HG02870 (cell line): ENCODE measurements around the gene IFIT3.
"Not testable (repeated sequence)": the region's sequence is repeated elsewhere in the genome, so short reads cannot be mapped to it uniquely, and the experiment has no call there.

Source experiments
- ATAC-seq: cut with Tn5 transposase; IDR thresholded peaks from one replicate; pipeline ENCODE4 v1.9.1; 2021; ENCODE audit warnings: mild to moderate bottlenecking, moderate library complexity; ENCODE audit not compliant: unreplicated experiment

The IFIT3 gene

DNA sequence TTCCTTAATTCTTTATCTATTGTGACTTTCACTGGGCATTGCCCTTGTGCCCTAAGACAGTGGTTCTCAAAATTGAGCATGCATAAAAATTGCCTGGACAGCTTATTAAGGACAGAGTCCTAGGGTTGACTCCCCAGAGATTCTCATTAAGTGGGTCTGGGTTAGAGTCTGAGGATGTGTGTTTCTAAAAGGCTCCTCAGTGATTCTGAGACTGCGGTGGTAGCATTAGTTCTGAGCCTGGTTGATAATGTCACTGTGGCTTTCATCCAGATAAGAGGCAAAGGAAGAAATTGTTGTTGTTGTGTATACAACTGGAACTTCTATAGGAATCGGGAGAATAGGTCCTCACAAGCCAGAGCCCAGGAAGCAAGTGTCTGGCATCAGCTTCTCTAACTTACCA lies 24.6 kb upstream of the IFIT3 start:
- ATAC-seq, result no peak

DNA sequence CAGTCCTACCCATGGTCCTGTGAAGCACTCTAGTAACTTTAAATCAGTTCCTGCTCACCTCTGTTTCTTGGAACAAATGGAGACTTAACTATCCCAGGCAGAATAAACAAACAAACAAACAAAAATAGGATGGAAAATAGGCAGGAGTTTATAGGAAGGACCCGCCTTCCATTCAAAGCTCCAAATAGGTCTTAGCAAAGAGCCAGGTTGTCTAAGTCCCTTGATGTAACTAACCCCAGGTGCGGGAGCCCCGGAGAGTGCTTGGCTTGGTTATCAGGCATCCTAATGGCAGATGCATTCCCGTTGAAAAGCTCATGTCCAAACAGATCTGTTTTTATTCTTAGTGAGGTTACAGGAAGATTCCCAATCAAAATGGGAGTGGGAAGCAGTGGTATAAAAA lies 23.8 kb upstream of the IFIT3 start:
- ATAC-seq, result no peak

DNA sequence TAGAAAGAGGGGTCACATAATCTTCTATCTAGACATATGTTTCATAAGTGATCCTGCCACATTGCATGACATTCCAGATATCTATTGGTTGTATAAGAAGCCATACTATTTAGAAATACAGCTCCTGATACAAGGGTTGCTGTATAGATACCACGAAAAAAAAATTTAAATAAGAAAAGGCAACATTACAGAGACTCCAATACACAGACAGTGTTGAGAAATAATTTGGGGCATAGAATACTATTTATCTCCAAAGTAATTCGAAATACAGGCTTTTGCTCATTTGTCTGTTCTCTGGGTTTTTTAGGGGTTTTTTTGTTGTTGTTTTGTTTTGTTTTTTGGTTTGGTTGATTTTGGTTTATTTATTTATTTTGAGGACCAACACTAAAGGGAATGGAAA lies 23.4 kb upstream of the IFIT3 start:
- ATAC-seq, result no peak

DNA sequence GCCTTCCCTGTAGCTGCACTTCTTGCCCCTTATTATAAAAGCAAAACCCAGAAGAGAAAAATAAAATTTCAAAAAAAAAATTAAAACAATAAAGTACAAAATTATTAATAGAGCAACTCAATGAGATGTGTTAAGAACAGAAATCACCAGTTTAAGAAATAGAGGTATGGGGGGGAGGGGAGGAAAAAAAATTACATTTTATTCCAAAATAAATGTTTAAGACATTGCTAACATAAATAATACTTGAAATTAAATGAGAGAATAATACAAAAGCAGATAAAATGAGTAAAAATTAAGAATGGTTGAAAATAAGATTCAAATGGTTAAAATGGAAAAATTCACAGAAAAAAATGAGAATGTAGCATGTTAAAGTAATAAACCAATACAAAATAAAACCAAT lies 22.9 kb upstream of the IFIT3 start:
- no peak for ATAC-seq

DNA sequence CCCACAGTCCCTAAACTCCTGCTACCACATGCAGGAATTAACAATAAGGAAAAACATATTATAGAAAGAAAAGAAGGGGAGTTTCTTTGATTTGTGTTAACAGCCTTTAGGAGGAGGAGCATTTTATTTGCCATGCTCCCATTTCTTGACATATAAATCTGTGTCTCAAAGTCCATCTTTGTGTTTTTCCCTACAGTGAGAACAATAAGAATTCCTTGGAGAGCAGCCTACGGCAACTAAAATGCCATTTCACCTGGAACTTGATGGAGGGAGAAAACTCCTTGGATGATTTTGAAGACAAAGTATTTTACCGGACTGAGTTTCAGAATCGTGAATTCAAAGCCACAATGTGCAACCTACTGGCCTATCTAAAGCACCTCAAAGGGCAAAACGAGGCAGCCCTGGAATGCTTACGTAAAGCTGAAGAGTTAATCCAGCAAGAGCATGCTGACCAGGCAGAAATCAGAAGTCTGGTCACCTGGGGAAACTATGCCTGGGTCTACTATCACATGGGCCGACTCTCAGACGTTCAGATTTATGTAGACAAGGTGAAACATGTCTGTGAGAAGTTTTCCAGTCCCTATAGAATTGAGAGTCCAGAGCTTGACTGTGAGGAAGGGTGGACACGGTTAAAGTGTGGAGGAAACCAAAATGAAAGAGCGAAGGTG lies 21.9 kb upstream of the IFIT3 start:
- no peak for ATAC-seq

DNA sequence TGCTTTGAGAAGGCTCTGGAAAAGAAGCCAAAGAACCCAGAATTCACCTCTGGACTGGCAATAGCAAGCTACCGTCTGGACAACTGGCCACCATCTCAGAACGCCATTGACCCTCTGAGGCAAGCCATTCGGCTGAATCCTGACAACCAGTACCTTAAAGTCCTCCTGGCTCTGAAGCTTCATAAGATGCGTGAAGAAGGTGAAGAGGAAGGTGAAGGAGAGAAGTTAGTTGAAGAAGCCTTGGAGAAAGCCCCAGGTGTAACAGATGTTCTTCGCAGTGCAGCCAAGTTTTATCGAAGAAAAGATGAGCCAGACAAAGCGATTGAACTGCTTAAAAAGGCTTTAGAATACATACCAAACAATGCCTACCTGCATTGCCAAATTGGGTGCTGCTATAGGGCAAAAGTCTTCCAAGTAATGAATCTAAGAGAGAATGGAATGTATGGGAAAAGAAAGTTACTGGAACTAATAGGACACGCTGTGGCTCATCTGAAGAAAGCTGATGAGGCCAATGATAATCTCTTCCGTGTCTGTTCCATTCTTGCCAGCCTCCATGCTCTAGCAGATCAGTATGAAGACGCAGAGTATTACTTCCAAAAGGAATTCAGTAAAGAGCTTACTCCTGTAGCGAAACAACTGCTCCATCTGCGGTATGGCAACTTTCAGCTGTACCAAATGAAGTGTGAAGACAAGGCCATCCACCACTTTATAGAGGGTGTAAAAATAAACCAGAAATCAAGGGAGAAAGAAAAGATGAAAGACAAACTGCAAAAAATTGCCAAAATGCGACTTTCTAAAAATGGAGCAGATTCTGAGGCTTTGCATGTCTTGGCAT lies 21.1 kb upstream of the IFIT3 start:
- no peak for ATAC-seq

DNA sequence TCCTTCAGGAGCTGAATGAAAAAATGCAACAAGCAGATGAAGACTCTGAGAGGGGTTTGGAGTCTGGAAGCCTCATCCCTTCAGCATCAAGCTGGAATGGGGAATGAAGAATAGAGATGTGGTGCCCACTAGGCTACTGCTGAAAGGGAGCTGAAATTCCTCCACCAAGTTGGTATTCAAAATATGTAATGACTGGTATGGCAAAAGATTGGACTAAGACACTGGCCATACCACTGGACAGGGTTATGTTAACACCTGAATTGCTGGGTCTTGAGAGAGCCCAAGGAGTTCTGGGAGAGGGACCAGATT lies 20.6 kb upstream of the IFIT3 start:
- ATAC-seq, result no peak

DNA sequence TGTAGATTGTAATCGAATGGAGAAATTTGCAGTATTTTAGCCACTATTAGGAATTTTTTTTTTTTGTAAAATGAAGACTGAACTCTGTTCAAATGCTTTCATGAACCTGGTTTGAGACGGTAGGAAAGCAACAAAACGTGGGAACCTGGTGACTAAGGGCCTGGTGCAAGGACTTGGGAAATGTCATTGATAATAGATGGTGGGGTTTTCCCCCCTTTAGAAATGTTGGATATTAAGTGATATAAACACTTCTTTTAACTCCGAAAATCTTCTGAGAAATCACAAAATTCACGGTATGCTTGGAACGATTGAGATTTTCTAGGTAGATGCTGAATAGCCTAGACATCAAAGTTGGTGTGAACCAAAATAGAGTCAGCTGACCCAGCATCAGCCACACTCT lies 19.5 kb upstream of the IFIT3 start:
- no peak for ATAC-seq

DNA sequence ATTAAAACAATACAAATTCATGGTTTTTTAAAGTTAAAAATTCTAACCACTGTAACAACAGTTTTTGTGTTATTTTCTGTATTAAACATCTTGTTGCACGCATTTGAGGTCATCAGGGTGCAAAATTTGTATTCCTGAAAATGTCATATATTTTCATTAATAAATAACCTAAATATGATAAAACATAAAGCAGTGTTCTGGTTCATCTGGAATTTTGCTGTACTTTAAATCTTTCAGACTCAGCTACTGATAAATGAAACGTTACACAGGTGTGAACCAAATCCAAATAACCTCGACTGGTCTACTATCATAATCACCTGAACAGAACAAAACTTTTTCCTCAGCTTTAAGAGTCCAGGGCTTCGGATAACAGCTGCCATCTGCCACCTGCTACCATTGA lies 19.1 kb upstream of the IFIT3 start:
- no peak for ATAC-seq

DNA sequence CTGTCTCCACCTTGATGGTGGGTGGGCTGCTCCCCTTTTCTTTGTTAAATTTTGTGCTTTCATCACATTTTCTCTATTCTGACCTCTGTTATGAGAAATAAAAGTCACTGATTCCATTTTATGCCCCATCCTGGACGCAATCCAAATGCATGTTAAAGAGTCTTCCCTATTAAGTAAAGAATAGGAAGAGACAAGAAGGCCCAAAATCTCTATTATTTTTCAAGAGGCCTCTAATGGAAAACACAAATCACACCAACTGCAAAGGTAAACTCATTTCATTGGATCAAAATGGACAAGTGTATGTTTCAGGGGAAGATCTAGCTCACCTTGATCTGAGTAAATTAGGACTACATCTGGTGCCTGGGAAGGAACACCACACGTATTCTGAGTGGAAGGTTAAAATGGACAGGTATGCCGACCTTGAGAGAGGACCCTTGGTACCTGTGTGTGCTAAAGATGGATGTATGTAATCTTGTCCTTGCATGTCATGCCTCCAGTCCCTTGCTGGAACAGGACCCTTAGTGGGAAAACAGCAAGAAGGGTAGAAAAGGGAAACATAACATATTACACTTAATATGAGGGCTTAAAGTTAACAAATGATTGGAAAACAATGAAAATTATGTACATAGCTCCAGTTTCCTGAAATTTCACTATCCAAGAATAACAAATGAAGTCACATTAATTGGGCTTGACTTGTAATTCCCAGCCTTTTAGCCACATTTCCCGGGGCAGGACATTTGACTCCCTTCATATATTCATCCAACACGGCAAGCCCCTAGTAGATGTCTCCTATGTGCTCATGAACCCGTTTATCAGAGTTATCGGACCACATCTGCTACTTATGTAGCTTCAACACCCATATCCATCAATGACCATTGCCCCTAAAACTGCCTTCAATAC lies 18.4 kb upstream of the IFIT3 start:
- no peak for ATAC-seq

DNA sequence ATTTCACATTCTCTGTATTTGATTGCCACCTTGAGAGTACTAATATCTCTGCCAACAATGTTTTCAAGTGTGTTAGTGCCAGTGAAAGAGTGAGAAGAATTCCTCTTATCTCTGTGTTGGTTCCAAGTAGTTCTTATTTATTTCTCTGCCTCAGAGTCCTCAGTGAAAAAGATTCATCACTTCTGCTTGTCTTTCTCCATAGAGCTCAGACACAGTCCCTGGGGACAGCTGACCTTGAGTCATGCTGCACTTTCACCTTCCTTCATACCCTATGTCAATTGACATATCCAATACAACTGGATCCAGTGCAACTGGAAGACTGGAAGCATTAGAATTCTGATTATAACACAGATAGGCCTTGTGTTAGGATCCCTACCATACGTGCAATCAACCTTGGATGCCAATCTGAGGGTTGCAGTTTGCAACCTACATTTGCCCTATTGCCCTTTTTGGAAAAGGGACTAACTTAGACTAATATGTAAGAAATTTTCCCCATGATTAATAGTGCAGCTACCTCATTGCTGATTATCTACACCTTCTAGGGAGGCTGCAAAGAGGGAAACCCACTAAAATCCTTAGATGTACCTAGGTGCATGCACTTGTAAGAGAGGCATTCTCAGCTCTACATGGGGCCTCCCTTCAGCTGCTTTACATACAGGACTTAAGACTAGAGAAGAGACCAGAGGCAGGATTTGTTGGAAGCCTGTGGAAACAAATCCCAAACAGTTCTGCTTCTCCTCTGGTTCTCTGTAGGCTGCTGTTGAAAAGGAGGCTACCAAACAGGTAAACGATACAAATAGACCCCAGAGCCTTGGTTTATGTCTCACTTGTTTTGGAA lies 17.5 kb upstream of the IFIT3 start:
- ATAC-seq, result no peak

DNA sequence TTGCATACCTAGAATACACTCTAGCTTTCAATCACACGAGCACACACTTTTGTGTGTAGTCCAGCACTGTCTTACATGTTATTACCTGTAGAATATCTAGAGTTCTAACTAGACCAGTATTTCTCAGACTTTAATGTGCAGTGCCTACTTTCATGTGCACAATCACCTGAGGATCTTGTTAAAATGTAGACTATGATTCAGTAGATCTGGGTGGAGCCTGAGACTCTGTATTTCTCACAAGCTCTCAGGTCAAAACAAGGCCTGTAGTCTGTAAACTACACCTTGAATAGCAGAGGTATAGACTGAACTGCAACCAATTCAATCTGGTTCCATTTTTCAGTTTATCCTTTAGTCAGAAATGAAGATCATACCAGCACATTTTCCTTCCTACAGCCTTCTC lies 14.8 kb upstream of the IFIT3 start:
- no peak for ATAC-seq

DNA sequence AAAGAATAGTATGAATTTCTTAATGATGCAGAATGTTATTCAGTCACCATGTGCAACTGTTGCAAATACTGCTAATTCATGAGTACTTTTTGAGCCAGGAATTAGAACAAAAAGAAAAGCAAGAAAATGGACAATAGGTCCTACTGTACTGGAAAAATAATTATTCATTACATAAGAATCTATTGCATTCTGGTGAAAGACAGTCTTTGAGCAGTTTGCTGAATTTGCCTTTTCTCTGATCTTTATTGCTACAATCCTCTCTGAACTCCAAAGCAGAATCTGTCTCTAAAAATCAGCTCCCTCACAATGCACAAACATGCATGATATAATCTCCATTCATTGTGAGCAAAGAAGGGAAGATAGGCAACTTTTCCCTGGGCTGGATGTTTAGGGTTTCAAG lies 13.1 kb upstream of the IFIT3 start:
- ATAC-seq, result no peak

DNA sequence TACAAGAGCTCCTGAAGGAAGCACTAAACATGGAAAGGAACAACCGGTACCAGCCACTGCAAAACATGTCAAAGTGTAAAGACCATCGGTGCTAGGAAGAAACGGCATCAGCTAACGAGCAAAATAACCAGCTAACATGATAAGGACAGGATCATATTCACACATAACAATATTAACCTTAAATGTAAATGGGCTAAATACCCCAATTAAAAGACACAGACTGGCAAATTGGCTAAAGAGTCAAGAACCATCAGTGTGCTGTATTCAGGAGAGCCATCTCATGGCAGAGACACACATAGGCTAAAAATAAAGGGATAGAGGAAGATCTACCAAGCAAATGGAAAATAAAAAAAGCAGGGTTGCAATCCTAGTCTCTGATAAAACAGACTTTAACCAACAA lies 9.8 kb upstream of the IFIT3 start:
- not testable (repeated sequence) for ATAC-seq

DNA sequence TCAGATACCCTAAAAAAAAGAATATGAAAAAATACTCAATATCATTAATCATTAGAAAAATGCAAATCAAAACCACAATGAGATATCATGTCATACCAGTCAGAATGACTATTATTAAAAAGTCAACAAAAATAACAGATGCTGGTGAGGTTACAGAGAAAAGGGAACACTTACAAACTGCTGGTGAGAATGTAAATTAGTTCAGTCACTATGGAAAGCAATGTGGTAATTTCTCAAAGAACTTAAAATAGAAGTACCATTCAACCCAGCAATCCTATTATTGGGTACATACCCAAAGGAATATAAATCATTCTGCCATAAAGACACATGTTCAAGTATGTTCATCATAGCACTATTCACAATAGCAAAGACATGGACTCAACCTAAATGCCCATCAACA lies 2.7 kb upstream of the IFIT3 start:
- ATAC-seq, result not testable (repeated sequence)

DNA sequence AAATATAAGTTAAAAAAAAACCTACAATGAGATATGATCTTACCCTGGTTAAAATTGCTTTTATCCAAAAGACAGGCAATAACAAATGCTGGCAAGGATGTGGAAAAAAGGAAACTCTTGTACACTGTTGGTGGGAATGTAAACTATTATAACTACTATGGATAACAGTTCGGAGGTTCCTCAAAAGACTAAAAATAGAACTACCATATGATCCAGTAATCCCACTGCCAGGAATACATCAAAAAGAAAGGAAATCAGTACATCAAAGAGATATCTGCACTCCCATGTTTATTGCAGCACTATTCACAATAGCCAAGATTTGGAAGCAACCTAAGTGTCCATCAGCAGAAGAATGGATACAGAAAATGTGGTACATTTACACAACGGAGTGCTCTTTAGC lies 1.9 kb upstream of the IFIT3 start:
- ATAC-seq, result not testable (repeated sequence)

DNA sequence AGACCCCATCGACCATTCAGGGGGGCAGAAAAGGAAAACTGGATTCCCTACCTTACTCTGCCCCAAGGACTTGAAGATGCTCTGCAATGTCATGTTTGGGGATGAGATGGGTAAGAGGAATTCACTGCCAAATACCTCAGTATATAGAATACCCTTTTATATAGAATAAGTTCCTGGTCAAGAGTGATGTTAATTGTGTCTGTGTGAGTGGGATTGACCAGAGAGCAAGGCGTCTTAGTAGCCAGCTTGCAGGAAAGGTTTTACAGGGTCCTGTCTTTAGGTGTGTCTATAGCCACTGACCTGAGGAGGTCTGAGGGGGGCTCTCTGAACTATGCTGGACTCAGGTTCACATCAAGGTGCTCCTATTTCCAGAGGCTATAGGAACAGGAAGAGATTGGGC lies 1.4 kb downstream of the IFIT3 start:
- ATAC-seq, result no peak

DNA sequence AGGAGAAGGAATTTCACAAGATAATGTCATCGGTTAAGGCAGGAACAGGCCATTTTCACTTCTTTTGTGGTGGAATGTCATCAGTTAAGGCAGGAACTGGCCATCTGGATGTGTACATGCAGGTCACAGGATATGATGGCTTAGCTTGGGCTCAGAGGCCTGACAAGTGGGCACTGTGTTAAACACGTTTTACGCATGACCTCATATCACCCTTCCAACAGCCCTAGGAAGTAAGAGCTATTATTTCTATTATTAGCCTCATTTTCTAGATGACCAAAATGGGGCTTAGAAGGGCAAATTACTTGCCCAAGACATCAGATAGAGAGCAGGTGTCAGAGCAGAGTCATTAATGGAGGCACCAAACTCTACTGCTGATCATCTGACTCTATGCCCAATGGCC lies 2.2 kb downstream of the IFIT3 start:
- ATAC-seq, result not testable (repeated sequence)

DNA sequence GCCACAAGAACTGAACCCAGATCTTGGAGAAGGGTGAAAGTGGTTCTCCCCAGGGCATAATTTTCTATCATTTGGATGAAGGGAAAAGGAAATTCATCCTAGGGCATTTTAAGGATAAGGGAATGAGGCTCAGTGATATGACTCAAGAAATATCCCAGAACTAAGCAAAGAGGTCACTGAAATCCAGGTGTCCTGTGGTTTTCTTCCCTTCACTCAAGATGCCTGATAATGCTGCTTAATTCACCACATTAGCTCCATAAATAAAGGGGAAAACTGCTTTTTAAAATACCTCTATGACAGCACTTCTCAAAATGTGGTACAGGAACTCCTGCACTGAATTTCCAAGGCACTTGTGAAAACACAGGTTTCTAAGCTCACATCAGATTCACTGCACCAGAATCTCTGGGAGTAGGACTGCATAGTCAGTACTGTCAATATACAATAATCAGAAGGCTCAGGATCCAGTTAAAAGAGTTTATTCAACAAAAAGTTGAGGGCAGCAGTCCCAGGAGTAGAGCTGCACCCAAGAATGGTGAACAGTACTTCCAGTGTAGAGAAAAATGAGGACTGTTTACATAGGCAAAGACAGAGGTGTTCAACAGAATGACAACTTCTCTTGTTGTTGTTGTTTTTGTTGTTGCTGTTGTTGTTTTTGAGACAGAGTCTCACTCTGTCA lies 2.9 kb downstream of the IFIT3 start:
- no peak for ATAC-seq

DNA sequence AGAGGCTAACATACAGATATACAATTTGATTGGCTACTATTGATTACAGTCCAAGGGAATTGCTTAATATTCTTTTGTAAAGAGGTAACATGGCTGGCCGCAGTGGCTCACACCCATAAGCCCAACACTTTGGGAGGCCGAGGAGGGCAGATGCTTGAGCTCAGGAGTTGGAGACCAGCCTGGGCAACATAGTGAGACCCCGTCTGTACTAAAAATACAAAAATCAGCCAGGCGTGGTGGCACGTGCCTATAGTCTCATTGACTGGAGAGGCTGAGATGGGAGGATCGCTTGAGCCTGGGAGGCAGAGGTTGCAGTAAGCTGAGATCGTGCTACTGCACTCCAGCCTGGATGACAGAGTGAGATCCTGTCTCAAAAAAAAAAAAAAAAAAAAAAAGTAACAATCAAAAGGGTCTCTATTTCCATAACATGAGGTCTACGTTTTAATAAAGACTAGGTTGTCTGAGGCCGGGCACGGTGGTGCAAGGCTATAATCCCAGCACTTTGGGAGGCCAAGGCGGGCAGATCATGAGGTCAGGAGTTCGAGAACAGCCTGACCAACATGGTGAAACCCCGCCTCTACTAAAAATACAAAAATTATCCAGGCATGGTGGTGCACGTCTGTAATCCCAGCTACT lies 3.8 kb downstream of the IFIT3 start:
- ATAC-seq, result not testable (repeated sequence)
